HEK293T (cell line): ENCODE results near the gene ZDHHC14.

Experiments
- BHLHE40 ChIP-seq: fragments of 450-650 bp; IDR thresholded peaks from 2 replicates; pipeline ENCODE4 v1.6.1; 2016; ENCODE audit warnings: mild to moderate bottlenecking, moderate library complexity, borderline replicate concordance
- CTBP1 ChIP-seq: fragments of 450-650 bp; IDR thresholded peaks from 2 replicates; pipeline ENCODE4 v1.6.1; 2016; ENCODE audit warnings: borderline replicate concordance
- ELF4 ChIP-seq: fragments of 450-650 bp; IDR thresholded peaks from 2 replicates; pipeline ENCODE4 v1.6.1; 2017; ENCODE audit warnings: antibody characterized with exemption
- FOXA1 ChIP-seq: fragments of 450-650 bp; IDR thresholded peaks from 2 replicates; pipeline ENCODE4 v1.6.1; 2016; ENCODE audit warnings: mild to moderate bottlenecking
- FOXK2 ChIP-seq: fragments of 450-650 bp; IDR thresholded peaks from 2 replicates; pipeline ENCODE4 v1.6.1; 2016; ENCODE audit warnings: mild to moderate bottlenecking
- FOXM1 ChIP-seq: fragments of 450-650 bp; IDR thresholded peaks from 2 replicates; pipeline ENCODE4 v1.6.1; 2017; ENCODE audit warnings: mild to moderate bottlenecking, borderline replicate concordance
- HDGF ChIP-seq: fragments of 450-650 bp; IDR thresholded peaks from 2 replicates; pipeline ENCODE4 v1.6.1; 2017; ENCODE audit warnings: antibody characterized with exemption, borderline replicate concordance
- NFRKB ChIP-seq: fragments of 450-650 bp; IDR thresholded peaks from 2 replicates; pipeline ENCODE4 v1.6.1; 2016; ENCODE audit warnings: mild to moderate bottlenecking, moderate library complexity
- SP1 ChIP-seq: fragments of 450-650 bp; IDR thresholded peaks from 2 replicates; pipeline ENCODE4 v1.6.1; 2017
- SUZ12 ChIP-seq: fragments of 450-650 bp; IDR thresholded peaks from 2 replicates; pipeline ENCODE4 v1.6.1; 2016; ENCODE audit warnings: mild to moderate bottlenecking
- TARDBP ChIP-seq: fragments of 450-650 bp; IDR thresholded peaks from 2 replicates; pipeline ENCODE4 v1.6.1; 2016
- ZNF384 ChIP-seq: fragments of 450-650 bp; IDR thresholded peaks from 2 replicates; pipeline ENCODE4 v1.6.1; 2016

DNA sequence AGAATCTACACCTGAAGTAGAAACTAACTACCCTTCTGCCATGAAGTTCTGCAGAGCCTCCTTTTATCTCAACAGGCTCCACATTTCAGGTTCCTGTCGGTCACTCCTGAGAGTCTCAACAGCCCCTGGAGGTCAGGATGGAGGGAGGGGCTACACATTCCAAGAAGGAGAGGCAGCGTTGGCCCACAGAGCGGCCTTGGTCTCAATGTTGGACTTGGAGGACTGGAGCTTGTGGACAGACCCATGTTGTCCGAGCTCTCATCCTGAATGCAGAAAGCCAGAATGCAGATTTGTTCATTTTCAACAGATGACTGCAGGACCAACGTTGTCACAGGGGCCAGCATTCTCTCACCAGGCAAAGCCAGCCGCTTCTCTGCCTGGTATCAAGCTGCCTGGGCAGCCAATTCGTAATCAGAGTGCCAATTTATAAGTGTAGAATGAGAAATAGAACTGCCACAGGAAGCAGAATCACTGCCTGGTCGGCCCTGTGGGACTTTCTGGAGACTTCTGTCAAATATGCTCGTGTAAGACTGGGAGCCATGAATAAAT is 229.5 kb downstream of the ZDHHC14 start:
- TF ChIP-seq TARDBP (no peak), SP1 (no peak), BHLHE40 (no peak), FOXA1 (no peak), FOXM1 (no peak), ELF4 (no peak), CTBP1 (no peak), HDGF (no peak), FOXK2 (no peak), ZNF384 (no peak), NFRKB (no peak), SUZ12 (no peak)
